ENCODE results near the gene NSUN2. TPM values are rescaled to one million over a fixed set of nuclear protein-coding genes. Genes with fewer than 3 reads are reported as not detected.

The NSUN2 gene
- total and polyA plus RNA-seq, 2 of the 4 experiments (the other 2 are of a cell fraction), result 51.1 to 61.1 TPM

DNA sequence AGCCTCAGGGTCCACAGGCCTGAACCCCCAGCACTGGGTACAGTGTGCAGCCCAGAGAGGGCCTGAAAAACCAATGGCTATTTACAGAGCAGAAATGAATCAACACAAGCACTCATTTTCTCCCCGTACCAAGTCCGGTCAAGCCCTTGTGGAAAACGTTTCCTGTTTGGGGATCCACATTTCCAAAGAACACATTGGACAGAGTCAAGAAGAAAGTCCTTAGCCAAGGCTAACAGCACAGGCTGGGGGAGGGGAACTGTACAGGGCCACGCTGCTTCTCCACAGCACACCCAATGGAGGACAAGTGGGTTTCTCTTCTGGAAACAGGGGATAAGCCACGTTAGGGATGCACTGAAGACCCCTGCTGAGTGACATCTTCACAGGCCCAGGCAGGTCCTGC lies 62.3 kb downstream of the NSUN2 start:
- Histone ChIP-seq H3K4me2 (ENCODE audit: low read depth, low read length) (no peak overlapping the region), H2AK5ac (ENCODE audit: low read depth, low read length) (no peak overlapping the region), H3K4me1 (ENCODE audit: control insufficient read depth, insufficient read depth, low read length) (no peaks in the 10 kb centered on the region), H3K79me1 (ENCODE audit: low read depth in 1 of 2, low read length in 2 of 2) (no peaks in the 10 kb centered on the region), H3K14ac (replicated peaks; ENCODE audit: low read depth, low read length) (no peak overlapping the region), H3K27me3 (ENCODE audit: control insufficient read depth, insufficient read depth, low read length) (no peaks in the 10 kb centered on the region; the same call in 1 of the 2 replicates), H3K9me3 (ENCODE audit: control insufficient read depth, insufficient read depth, low read length) (no peaks in the 10 kb centered on the region), H4K5ac (ENCODE audit: low read depth, low read length) (no peak overlapping the region), H3K9me1 (ENCODE audit: insufficient read depth, low read length) (no peaks in the 10 kb centered on the region), H4K8ac (ENCODE audit: low read depth in 2 of 2, low read length in 2 of 2) (no peak overlapping the region), H2BK20ac (ENCODE audit: low read depth, low read length) (no peak overlapping the region), H3K23ac (ENCODE audit: low read depth, low read length) (no peak overlapping the region), H3K27ac (ENCODE audit: insufficient read depth, low read length) (no peak overlapping the region), H2AK9ac (replicated peaks; ENCODE audit: low read depth, low read length, poor library complexity) (no peak overlapping the region), H2BK5ac (ENCODE audit: low read depth, low read length, poor library complexity, severe bottlenecking) (no peak overlapping the region), H2AFZ (replicated peaks; ENCODE audit: low read length, poor library complexity) (no peak overlapping the region), H3K4me3 (ENCODE audit: insufficient read depth, low read depth, low read length) (no peak overlapping the region), H4K91ac (ENCODE audit: insufficient read depth, low read depth, low read length) (no peak overlapping the region), H3K9ac (ENCODE audit: low read depth, low read length) (no peak overlapping the region), H2BK120ac (ENCODE audit: low read depth, low read length) (no peak overlapping the region), H3K56ac (ENCODE audit: extremely low read depth, insufficient read depth, low read length) (no peak overlapping the region), H3K4ac (ENCODE audit: low read depth, low read length) (no peak overlapping the region), H4K20me1 (ENCODE audit: insufficient read depth, low read length) (no peaks in the 10 kb centered on the region), H3K18ac (ENCODE audit: low read depth, low read length) (no peak overlapping the region), H3K36me3 (ENCODE audit: control insufficient read depth, insufficient read depth, low read length) (no peaks in the 10 kb centered on the region), H2BK15ac (ENCODE audit: low read depth, low read length) (no peak overlapping the region)
- no peak for TF ChIP-seq RAD21 (IDR thresholded peaks at IDR 0.05; ENCODE audit: low read length)
- TF ChIP-seq CTCF (conservative IDR thresholded peaks at IDR 0.05; ENCODE audit: low read depth, low read length), result no peak
- TF ChIP-seq USF2 (IDR thresholded peaks at IDR 0.05; ENCODE audit: low read depth, low read length), result no peak
- TF ChIP-seq POLR2A (IDR thresholded peaks at IDR 0.05; ENCODE audit: low read depth, low read length), result no peak
- TF ChIP-seq RCOR1 (IDR thresholded peaks at IDR 0.05; ENCODE audit: insufficient replicate concordance, low read length), result no peak
- no peak for TF ChIP-seq MAZ (IDR thresholded peaks at IDR 0.05; ENCODE audit: borderline replicate concordance, low read depth, low read length)
- TF ChIP-seq CHD1 (IDR thresholded peaks at IDR 0.05; ENCODE audit: low read depth, low read length), result no peak
- no peak for DNase-seq
- no CpG with 5 or more reads among the region's 5 CpGs for WGBS, 2 experiments (ENCODE audit: extremely low coverage in 2 of 2, insufficient read length in 1 of 2)
- ATAC-seq (ENCODE audit: low read depth), result no peak
- BruUV-seq (replicated peaks), result no TSS peak
- ChIA-PET CTCF (no interaction called here), POLR2A (ENCODE audit: unreplicated experiment) (no interaction called here)
- intact Hi-C loops (cut with micrococcal nuclease), result no loop called here
- dilution Hi-C loops (cut with HindIII; ENCODE audit: low sequenced_read_pairs, unreplicated experiment), result no loop called here
- in situ Hi-C loops (cut with MboI; ENCODE audit: low sequenced_read_pairs), result no loop called here
